Activated CD4-positive, alpha-beta T cell treated with anti-CD3 and anti-CD28 coated beads for 24 hours (primary cell): ENCODE measurements around the gene SEC63.
"Not testable (repeated sequence)": the region's sequence is repeated elsewhere in the genome, so short reads cannot be mapped to it uniquely, and the experiment has no call there.

Experiments used
- DNase-seq, 2 donors: peaks; one replicate each; pipeline ENCODE4 v3.0.0-alpha.2; 2020; ENCODE audit warnings: low read depth in 2 of 2

SEC63 gene

DNA sequence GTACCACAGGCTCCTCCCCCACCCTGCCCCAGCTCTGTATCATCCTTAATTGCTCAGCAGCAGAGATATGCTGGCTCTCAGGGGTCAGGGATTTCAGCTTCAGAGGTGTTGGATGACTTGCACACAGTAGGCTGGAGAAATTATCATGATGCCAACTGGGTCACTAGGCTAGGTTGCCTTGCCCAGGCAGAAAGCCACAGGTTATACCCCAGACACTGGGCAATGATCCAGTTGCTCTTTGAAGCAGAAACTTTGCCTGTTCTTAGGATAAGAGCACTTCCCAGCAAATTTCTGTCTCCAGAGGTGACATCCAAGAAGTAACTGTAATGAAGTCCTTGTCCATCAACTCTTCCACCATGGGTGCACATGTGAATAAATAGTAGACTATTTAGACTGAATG is 95.6 kb downstream of the SEC63 start:
- DNase-seq, result no peak

GRCh38 chr6:107860963-107861362 is 97.0 kb downstream of the SEC63 start:
- not testable (repeated sequence) for DNase-seq

DNA sequence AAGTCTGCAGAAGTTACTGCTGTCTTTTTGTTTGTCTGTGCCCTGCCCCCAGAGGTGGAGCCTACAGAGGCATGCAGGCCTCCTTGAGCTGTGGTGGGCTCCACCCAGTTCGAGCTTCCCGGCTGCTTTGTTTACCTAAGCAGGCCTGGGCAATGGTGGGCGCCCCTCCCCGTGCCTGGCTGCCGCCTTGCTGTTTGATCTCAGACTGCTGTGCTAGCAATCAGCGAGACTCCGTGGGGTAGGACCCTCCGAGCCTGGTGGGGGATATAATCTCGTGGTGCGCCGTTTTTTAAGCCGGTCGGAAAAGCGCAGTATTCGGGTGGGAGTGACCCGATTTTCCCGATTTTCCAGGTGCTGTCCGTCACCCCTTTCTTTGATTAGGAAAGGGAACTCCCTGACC is 97.9 kb downstream of the SEC63 start:
- not testable (repeated sequence) for DNase-seq

DNA sequence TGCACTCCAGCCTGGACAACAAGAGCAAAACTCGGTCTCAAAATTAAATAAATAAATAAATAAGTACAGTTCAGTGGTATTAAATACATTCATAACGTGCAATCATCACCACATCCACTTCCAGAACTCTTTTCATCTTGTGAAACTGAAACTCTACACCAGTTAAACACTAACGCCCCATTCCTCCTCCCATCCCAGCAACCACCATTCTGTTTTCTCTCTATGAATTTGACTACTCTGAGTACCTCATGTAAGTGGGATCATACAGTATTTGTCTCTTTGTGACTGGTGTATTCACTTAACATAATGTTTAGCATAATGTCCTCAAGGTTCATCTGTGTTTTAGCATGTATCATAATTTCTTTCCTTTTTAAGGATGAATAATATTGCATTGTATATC is 104.8 kb downstream of the SEC63 start:
- DNase-seq, result no peak

DNA sequence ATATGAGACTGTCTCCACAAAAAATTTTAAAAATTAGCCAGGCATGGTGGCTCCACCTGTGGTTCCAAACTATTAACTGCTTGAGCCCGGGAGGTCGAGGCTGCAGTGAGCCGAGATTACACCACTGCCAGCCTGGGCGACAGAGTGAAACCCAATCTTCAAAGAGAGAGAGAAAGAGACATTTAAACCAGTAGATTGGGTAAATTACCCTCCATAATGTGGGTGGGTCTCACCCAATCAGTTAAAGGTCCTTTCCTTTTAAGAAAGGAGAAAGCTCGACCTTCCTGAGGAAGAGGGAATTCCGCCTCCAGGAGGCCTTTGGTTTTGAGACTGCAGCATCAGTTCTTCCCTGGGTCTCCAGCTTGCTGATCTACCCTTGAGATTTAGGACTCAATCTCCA is 108.7 kb downstream of the SEC63 start:
- no peak for DNase-seq

- DNase-seq, result peak; percentile 75 to 81
These were observed 109.9 kb downstream of the SEC63 start for GRCh38 chr6:107847844-107848802.

- DNase-seq, result no peak
These were observed 111.7 kb downstream of the SEC63 start for GRCh38 chr6:107846262-107846795.

GRCh38 chr6:107845777-107846176 is 112.2 kb downstream of the SEC63 start:
- no peak for DNase-seq

- DNase-seq, result no peak
These were observed 114.6 kb downstream of the SEC63 start for GRCh38 chr6:107843400-107843799.

- DNase-seq, result no peak
These were observed 116.7 kb downstream of the SEC63 start for GRCh38 chr6:107841275-107841670.

GRCh38 chr6:107840636-107841274 is 117.3 kb downstream of the SEC63 start:
- no peak for DNase-seq

DNA sequence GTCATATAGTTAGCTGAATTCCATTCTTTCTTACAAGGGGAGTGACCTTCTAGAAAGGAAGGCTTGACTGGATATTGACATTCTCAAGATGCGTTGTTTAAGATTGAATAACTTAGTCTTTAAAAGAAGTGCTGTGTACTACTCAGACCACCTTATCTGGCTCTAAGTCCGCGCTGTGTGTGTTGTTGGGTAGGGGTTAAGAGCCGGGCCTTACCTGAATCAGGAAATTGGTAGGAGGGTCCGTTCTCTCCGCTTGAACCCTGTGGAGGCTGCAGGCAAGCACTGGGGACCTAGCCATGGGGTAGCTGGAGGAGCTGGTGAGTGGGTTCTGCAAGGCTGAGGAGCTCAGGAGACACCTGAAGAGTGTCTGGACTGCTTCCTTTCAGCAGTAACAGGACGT is 124.9 kb downstream of the SEC63 start:
- no peak for DNase-seq

GRCh38 chr6:107832151-107833056 is 125.6 kb downstream of the SEC63 start:
- DNase-seq, result no peak

DNA sequence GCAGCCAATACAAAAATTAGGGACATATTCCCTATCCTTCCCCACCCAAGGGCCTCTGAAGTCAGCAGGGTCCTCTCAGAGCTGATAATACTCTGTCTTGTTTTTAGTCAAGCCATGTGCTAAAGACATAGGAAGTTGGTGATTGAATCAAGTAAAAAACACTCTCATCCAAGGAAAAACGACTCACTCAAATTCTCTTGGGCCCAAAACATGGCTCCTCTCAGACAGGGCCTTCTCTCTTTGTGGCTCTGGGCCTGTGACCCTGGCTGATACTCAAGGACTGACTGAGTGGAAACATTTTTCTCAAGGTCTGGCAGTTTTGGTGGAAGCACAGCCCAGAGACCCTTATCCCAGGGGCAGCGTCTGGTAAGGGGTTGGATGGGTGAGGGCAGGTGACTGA is 127.9 kb downstream of the SEC63 start:
- no peak for DNase-seq

DNA sequence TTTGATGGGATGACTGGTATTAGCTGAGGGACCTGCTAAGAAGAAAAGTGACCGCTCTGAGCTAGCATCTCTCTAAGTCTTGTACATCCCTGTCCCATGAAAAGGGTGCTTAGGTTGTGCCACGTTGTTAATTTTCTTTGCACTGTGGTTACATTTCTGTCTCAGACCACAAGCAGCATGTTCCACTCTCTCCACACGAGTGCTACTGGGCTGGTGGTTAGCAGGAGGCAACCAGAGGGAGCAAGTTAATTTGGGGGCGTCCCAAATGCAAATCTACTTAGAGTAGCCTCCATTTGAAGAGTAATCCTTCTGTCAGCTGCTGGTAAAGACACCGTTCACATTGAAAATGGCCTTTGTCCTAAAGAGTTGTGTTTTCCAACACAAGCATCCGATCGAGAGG is 130.5 kb downstream of the SEC63 start:
- no peak for DNase-seq

DNA sequence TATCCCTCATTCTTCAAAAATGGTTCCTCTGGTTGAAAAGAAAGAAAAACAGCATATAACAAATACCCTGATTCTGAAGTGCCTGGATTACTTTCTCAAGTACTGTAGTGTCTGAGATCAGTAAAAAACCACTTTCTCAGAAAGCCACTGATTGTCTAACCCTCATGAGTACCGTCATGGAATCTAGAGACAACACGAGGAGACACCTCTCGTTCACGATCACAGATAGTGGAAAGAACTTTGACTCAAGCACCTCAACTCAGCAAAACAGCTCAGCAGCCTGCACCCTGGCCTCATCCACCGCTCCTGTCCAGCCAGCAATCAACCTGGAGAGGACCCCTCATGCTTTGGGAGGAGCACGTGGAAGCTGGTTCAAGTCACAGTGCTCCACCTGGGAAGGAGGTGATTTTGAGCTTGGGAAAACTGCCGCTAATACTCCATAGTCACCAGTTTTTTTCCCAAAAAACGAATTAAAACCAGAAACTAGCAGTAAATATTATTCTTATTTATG is 134.9 kb downstream of the SEC63 start:
- DNase-seq, result peak in 1 of 2 donors; percentile 30

GRCh38 chr6:107822176-107823046 is 135.6 kb downstream of the SEC63 start:
- DNase-seq, result peak in 1 of 2 donors; percentile 35

DNA sequence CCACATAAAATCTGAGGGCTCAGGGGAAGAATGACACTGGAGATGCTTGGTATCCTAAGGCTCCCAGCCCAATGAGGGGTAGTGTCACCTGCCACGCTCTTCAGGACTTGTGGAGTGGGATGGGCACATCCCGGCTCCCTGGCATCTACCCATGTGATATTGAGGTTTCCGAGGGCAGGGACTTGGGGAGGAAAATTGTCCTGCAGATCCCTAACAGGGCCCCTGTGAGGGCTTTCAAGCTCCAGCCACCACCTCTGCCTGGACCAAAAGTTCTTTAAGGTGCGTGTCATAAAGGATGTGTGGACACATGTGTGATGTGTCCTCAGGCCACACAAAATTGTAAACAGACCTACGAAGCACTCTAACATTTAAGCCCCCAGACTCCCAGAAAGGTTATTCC is 136.4 kb downstream of the SEC63 start:
- no peak for DNase-seq

GRCh38 chr6:107820338-107821261 is 137.4 kb downstream of the SEC63 start:
- DNase-seq, result no peak
